HUES6 (cell line): ENCODE measurements around the gene CHRNA4.
A peak's percentile ranks its signal among the peaks of the same experiment; 100 is the strongest.

ENCODE experiments used
- H3K27ac ChIP-seq: 2 replicates; pipeline ENCODE4 v1.7.0; 2013; ENCODE audit warnings: low read depth, mild to moderate bottlenecking, low read length, inconsistent platforms
- H3K27me3 ChIP-seq: 2 replicates; pipeline ENCODE4 v1.6.1; 2013; ENCODE audit warnings: low read length; ENCODE audit not compliant: control insufficient read depth, insufficient read depth
- H3K36me3 ChIP-seq: 2 replicates; pipeline ENCODE4 v1.6.1; 2013; ENCODE audit warnings: low read length; ENCODE audit not compliant: control insufficient read depth, insufficient read depth
- H3K4me1 ChIP-seq: 2 replicates; pipeline ENCODE4 v1.6.1; 2013; ENCODE audit warnings: low read length; ENCODE audit not compliant: control insufficient read depth, insufficient read depth
- H3K4me3 ChIP-seq: 2 replicates; pipeline ENCODE4 v1.5.1; 2013; ENCODE audit warnings: low read depth, low read length
- H3K9ac ChIP-seq: one replicate; pipeline ENCODE4 v1.6.1; 2013; ENCODE audit warnings: mild to moderate bottlenecking, low read length
- H3K9me3 ChIP-seq: 2 replicates; pipeline ENCODE4 v1.6.1; 2013; ENCODE audit warnings: low read depth, low read length; ENCODE audit not compliant: control insufficient read depth, insufficient read depth

Gene CHRNA4

DNA sequence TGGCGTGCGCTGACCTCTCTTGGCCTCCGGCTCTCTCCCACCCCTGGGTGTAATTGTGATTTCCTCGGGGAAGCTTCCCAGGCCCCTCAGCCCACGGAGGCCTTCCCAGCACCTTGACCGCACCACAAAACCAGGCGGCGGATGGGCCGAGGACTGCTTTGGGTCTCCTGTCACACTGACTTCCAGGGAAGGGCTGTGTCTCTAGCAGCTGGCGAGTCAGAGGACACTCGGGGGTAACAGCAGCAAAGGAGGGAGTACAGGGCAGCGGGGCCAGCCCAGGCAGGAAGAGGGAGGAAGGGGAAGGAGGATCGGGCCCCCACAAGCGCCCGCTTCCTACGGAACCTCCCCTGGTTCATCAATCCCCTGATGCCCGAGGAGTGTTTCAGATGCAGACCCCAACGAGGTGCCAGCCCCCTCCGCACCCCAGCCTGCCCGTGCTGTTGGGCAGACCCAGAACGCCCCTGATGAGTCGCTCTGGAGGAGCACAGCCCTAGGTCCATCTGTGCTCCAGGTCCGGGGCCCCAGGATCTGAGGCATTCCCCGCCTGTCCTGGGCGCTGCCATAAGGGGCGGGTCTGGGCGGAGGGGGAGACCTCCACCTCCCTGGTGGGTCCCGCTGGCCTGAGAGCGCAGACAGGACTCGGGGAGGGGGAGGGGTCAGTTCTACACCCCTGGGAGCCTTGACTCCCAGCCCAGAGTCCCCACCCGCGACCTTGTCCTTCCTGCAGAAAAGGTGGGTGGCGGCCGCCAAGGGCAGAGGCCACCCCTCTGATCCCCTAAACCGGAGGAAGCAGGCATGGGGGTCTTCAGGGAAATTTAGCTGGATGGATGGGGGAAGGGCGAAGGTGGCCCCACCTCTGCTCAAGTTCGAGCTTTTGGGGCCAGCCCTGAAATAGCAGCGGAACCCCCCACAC, 956 bp downstream of the CHRNA4 start:
- no peaks in the 10 kb centered on the region for H3K9me3 ChIP-seq
- no peak overlapping the region for H3K27ac ChIP-seq
- H3K9ac ChIP-seq, result no peak overlapping the region
- H3K4me3 ChIP-seq, result peak overlapping the region; percentile 57
- H3K4me1 ChIP-seq, result peaks cover 13% of the 10 kb centered on the region; the same call in 1 of the 2 replicates
- H3K27me3 ChIP-seq, result peaks cover 42% of the 10 kb centered on the region
- no peaks in the 10 kb centered on the region for H3K36me3 ChIP-seq

GRCh38 chr20:63359164-63359934, 1.8 kb downstream of the CHRNA4 start:
- no peak overlapping the region for H3K4me3 ChIP-seq
- H3K36me3 ChIP-seq, result no peaks in the 10 kb centered on the region
- peaks cover 13% of the 10 kb centered on the region; the same call in 1 of the 2 replicates for H3K4me1 ChIP-seq
- H3K27ac ChIP-seq, result no peak overlapping the region
- no peaks in the 10 kb centered on the region for H3K9me3 ChIP-seq
- H3K27me3 ChIP-seq, result peaks cover 42% of the 10 kb centered on the region
- no peak overlapping the region for H3K9ac ChIP-seq

GRCh38 chr20:63357921-63358905, 2.9 kb downstream of the CHRNA4 start:
- no peak overlapping the region for H3K4me3 ChIP-seq
- no peaks in the 10 kb centered on the region for H3K9me3 ChIP-seq
- H3K27me3 ChIP-seq, result peaks cover 40% of the 10 kb centered on the region
- H3K36me3 ChIP-seq, result no peaks in the 10 kb centered on the region
- no peak overlapping the region for H3K27ac ChIP-seq
- H3K4me1 ChIP-seq, result peaks cover 13% of the 10 kb centered on the region; the same call in 1 of the 2 replicates
- no peak overlapping the region for H3K9ac ChIP-seq

- no peaks in the 10 kb centered on the region for H3K36me3 ChIP-seq
- no peak overlapping the region for H3K4me3 ChIP-seq
- H3K9ac ChIP-seq, result no peak overlapping the region
- H3K27me3 ChIP-seq, result peaks cover 29% of the 10 kb centered on the region
- H3K4me1 ChIP-seq, result peaks cover 6% of the 10 kb centered on the region
- no peaks in the 10 kb centered on the region for H3K9me3 ChIP-seq
- no peak overlapping the region for H3K27ac ChIP-seq
These were observed 3.9 kb downstream of the CHRNA4 start for GRCh38 chr20:63356931-63357879.

DNA sequence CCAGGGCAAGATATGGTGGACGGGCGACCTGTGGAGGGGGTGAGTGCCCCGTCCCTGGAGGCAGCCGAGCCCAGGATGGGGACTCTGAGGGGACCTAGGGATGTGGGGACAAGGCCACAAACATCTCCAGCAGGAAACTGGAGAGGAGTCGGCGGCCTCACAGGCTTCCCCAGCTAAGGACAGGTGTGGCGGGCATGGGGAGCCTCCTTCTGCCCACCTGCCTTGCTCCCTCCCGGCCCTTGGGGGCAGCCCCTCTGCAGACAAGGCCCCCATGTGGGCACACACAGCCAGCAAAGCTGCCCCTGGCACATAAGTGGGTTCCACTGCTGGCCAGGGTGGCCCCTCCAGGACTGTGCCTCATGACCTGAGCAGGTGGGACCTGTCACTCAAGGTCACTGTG, 4.6 kb downstream of the CHRNA4 start:
- Histone ChIP-seq H3K27me3 (peaks cover 22% of the 10 kb centered on the region), H3K4me3 (no peak overlapping the region), H3K27ac (no peak overlapping the region), H3K9me3 (no peaks in the 10 kb centered on the region), H3K9ac (no peak overlapping the region), H3K36me3 (no peaks in the 10 kb centered on the region), H3K4me1 (peaks cover 10% of the 10 kb centered on the region)

DNA sequence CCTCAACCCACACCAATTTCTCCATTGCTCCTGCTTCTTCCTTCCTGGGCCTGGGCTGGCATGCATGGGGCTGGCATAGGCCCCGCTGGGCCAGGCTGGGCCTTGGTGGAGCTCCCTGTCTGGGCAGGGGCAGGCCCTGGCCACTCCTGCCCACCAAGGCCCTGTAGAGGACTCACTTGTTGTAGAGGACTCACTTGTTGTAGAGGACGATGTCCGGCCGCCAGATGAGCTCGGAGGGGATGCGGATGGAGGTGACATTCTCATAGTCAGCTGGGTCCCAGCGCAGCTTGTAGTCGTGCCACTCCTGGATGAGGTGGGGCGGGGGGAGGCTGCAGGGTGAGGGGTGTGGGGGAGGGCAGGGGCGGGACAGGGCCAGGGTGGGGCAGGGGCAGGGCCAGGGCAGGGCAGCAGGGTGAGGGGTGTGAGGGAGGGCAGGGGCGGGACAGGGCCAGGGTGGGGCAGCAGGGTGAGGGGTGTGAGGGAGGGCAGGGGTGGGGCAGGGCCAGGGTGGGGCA, 5.3 kb downstream of the CHRNA4 start:
- Histone ChIP-seq H3K27ac (no peak overlapping the region), H3K9me3 (no peaks in the 10 kb centered on the region), H3K9ac (no peak overlapping the region), H3K4me1 (peaks cover 10% of the 10 kb centered on the region), H3K27me3 (peaks cover 17% of the 10 kb centered on the region), H3K4me3 (no peak overlapping the region), H3K36me3 (no peaks in the 10 kb centered on the region)

- Histone ChIP-seq H3K4me1 (peaks cover 4% of the 10 kb centered on the region), H3K27me3 (peaks cover 7% of the 10 kb centered on the region; the same call in 1 of the 2 replicates), H3K27ac (no peak overlapping the region), H3K4me3 (no peak overlapping the region), H3K36me3 (no peaks in the 10 kb centered on the region), H3K9ac (no peak overlapping the region), H3K9me3 (no peaks in the 10 kb centered on the region)
These were observed 6.4 kb downstream of the CHRNA4 start for GRCh38 chr20:63354636-63355350.

DNA sequence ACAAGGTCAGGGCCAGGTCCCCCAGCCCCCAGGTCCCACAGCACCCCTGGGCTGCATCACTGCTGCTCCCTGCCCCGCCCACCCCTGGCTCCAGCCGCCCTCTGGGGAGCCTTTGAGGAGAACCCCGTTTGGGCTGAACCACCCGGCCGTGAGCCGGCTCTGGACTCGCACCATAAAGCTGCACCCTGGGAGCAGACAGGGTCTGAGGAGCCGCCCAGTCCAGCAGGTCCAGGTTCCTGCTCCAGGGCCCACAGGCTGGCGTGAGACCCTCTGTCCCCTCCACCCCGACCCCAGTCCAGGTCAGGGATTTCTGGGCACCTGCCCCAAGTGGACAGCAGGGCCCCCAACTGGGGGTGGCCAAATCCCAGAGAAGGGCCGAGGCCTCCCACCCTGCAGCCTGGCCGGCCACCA, 8.3 kb downstream of the CHRNA4 start:
- H3K27me3 ChIP-seq, result no peaks in the 10 kb centered on the region; the same call in 1 of the 2 replicates
- H3K9me3 ChIP-seq, result no peaks in the 10 kb centered on the region
- H3K9ac ChIP-seq, result no peak overlapping the region
- no peaks in the 10 kb centered on the region for H3K36me3 ChIP-seq
- H3K4me3 ChIP-seq, result no peak overlapping the region
- H3K4me1 ChIP-seq, result peaks cover 4% of the 10 kb centered on the region
- H3K27ac ChIP-seq, result no peak overlapping the region

DNA sequence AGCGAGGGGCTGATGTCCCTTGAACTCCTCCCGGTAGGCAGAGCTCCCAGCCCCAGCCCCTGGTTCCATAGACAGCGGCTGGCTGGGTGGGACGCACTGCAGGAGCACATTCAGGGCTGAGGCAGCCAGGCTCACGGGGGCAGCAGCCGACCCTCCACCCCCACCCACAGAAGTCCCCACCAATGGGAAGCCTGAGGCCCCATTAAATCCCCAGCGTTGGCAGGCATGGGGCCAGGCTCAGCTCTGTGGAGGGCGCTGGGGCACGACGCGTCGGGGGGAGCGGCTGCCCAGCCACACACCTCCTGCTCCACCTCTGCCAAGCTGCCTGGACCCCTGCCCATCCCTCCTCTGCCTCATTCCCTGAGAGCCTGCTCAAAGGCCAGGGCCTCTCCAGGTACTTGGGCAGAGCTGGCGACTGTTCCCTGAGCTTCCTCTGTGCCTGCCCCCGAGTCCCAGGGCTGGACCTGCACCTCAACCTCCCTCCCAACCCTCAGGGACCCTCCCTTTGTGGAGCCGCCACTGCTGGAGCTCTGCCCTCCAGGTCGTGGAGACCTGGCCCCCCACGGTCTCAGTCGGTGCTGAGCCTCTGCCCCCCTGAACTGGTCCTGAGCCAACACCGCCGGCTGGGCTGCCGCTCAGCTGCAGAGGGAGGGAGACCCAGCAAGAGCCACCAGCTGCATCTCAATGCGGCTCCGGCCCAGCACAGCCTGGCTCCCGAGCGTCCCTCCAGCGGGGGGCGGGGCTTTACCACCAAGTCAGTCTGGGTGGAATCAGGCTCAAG, 9.1 kb downstream of the CHRNA4 start:
- no peaks in the 10 kb centered on the region for H3K27me3 ChIP-seq
- H3K9me3 ChIP-seq, result no peaks in the 10 kb centered on the region
- no peaks in the 10 kb centered on the region for H3K36me3 ChIP-seq
- H3K27ac ChIP-seq, result no peak overlapping the region
- H3K9ac ChIP-seq, result no peak overlapping the region
- H3K4me1 ChIP-seq, result peaks cover 4% of the 10 kb centered on the region
- no peak overlapping the region for H3K4me3 ChIP-seq
